HCT116 (cell line): ENCODE data around the gene CLN3. TPM values are rescaled to one million over a fixed set of nuclear protein-coding genes. Genes with fewer than 3 reads are reported as not detected.

ENCODE experiments used
- ATAC-seq: fragments of 200-7000 bp; cut with Tn5 transposase; 2 replicates; pipeline ENCODE4 v1.9.1; 2020; ENCODE audit warnings: mild to moderate bottlenecking, moderate library complexity
- BruUV-seq: library from RNA; stranded (reverse); fragments of 400-500 nt; replicated peaks from 2 replicates; lab custom pipeline; 2021; lab: Mats Ljungman, UMichigan
- CTCF ChIA-PET: fragments of 300-600 bp; sonication (Branson Sonifier 250); formaldehyde crosslinking; loops from one replicate; lab custom pipeline; 2021; ENCODE audit warnings: antibody characterized with exemption; lab: Charles Lee
- POLR2A ChIA-PET: fragments of 300-600, 350-600 bp; sonication (Branson Sonifier 250); formaldehyde crosslinking; loops from one replicate; lab custom pipeline; 2021; ENCODE audit warnings: antibody characterized with exemption; lab: Charles Lee
- RAD21 ChIA-PET, 2 experiments: fragments of 300-600 bp; sonication (Branson Sonifier 250); formaldehyde crosslinking; loops; one replicate each; lab custom pipeline; 2023; ENCODE audit warnings: low total read pairs in 2 of 2; ENCODE audit not compliant: uncharacterized antibody in 2 of 2, unreplicated experiment in 2 of 2, low non-redundant PET in 1 of 2; lab: Charles Lee
- DNase-seq: peaks from one replicate; pipeline ENCODE4 v3.0.0-alpha.2; 2010; ENCODE audit warnings: low read depth, low spot score
- H2AFZ ChIP-seq: fragments of 200-600 bp; shearing (Covaris generic), sonication (generic); 2 replicates; pipeline ENCODE4 v1.6.1; 2017; ENCODE audit warnings: low read depth, mixed run types, mixed read lengths, antibody characterized with exemption, low read length; ENCODE audit not compliant: poor library complexity, severe bottlenecking
- H3K27ac ChIP-seq: 2 replicates; pipeline ENCODE4 v1.5.1; 2012; ENCODE audit warnings: low read depth, low read length
- H3K27me3 ChIP-seq: fragments of 200-600 bp; sonication (generic); 2 replicates; pipeline ENCODE4 v1.6.1; 2016; ENCODE audit warnings: mixed run types, low read length, mixed read lengths; ENCODE audit not compliant: insufficient read depth
- H3K36me3 ChIP-seq, 2 experiments: fragments of 200-500 bp in 1 of 2; fragments of 200-600 bp in 1 of 2; sonication (Bioruptor generic) in 1 of 2; sonication (generic) in 1 of 2; 2 replicates each; pipeline versions ENCODE4 v1.5.1 to v1.6.1; 2014 to 2016; ENCODE audit warnings: low read length in 2 of 2, inconsistent platforms in 1 of 2, mixed read lengths in 1 of 2, mixed run types in 1 of 2; ENCODE audit not compliant: insufficient read depth in 2 of 2, control insufficient read depth in 1 of 2
- H3K4me1 ChIP-seq, 2 experiments: fragments of 200-600 bp in 1 of 2; sonication (generic) in 1 of 2; 2 replicates each; pipeline versions ENCODE4 v1.5.1 to v1.6.1; 2012 to 2017; ENCODE audit warnings: low read length in 2 of 2, inconsistent platforms in 1 of 2, mild to moderate bottlenecking in 1 of 2, mixed read lengths in 1 of 2, mixed run types in 1 of 2, moderate library complexity in 1 of 2; ENCODE audit not compliant: insufficient read depth in 2 of 2, control insufficient read depth in 1 of 2
- H3K4me2 ChIP-seq: fragments of 200-600 bp; sonication (generic); 2 replicates; pipeline ENCODE4 v1.6.1; 2017; ENCODE audit warnings: mixed run types, low read length, mixed read lengths
- H3K4me3 ChIP-seq, 2 experiments: fragments of 200-600 bp in 1 of 2; sonication (generic) in 1 of 2; replicated peaks in 1 of 2; 2 replicates each; pipeline ENCODE4 v1.5.1; 2011 to 2016; ENCODE audit warnings: low read length in 2 of 2, control low read depth in 1 of 2, low read depth in 1 of 2, mild to moderate bottlenecking in 1 of 2, mixed read lengths in 1 of 2, mixed run types in 1 of 2
- H3K79me2 ChIP-seq: fragments of 200-600 bp; sonication (generic); 2 replicates; pipeline ENCODE4 v1.6.1; 2017; ENCODE audit warnings: mild to moderate bottlenecking, mixed run types, low read length, moderate library complexity, mixed read lengths; ENCODE audit not compliant: insufficient read depth
- H3K9ac ChIP-seq: fragments of 200-600 bp; sonication (generic); 2 replicates; pipeline ENCODE4 v1.6.1; 2016; ENCODE audit warnings: low read length, mixed read lengths
- H3K9me2 ChIP-seq: fragments of 200-600 bp; sonication (generic), shearing (Covaris generic); 2 replicates; pipeline ENCODE4 v1.6.1; 2017; ENCODE audit warnings: mixed run types, mild to moderate bottlenecking, moderate library complexity; ENCODE audit not compliant: insufficient read depth
- H3K9me3 ChIP-seq, 2 experiments: fragments of 200-500 bp in 1 of 2; fragments of 200-600 bp in 1 of 2; sonication (Bioruptor generic) in 1 of 2; sonication (generic) in 1 of 2; 2 replicates each; pipeline ENCODE4 v1.6.1; 2014 to 2017; ENCODE audit warnings: low read length in 2 of 2, mixed read lengths in 2 of 2, inconsistent platforms in 1 of 2, low read depth in 1 of 2, mild to moderate bottlenecking in 1 of 2, mixed run types in 1 of 2, moderate library complexity in 1 of 2; ENCODE audit not compliant: control insufficient read depth in 1 of 2, insufficient read depth in 1 of 2
- H4K20me1 ChIP-seq: fragments of 200-600 bp; sonication (generic), shearing (Covaris generic); 2 replicates; pipeline ENCODE4 v1.6.1; 2017; ENCODE audit warnings: mixed run types, mild to moderate bottlenecking, moderate library complexity; ENCODE audit not compliant: insufficient read depth
- CTCF ChIP-seq, 3 experiments: fragments of 200-600 bp in 1 of 3; sonication (generic) in 1 of 3; IDR thresholded peaks in 2 of 3; conservative IDR thresholded peaks in 1 of 3; 2 replicates each; pipeline ENCODE4 v1.5.1; 2012 to 2017; ENCODE audit warnings: low read depth in 2 of 3, low read length in 2 of 3, antibody characterized with exemption in 1 of 3, borderline replicate concordance in 1 of 3, control low read depth in 1 of 3, mild to moderate bottlenecking in 1 of 3, mixed read lengths in 1 of 3, mixed run types in 1 of 3, moderate library complexity in 1 of 3; ENCODE audit not compliant: insufficient read depth in 1 of 3
- POLR2A ChIP-seq: IDR thresholded peaks from 2 replicates; pipeline ENCODE4 v1.7.0; 2011; ENCODE audit warnings: borderline replicate concordance; ENCODE audit not compliant: insufficient read depth, insufficient read length; ENCODE audit errors: extremely low read depth
- REST ChIP-seq: IDR thresholded peaks from 2 replicates; pipeline ENCODE4 v1.6.1; 2012; ENCODE audit warnings: low read depth
- SIN3A ChIP-seq: IDR thresholded peaks from 2 replicates; pipeline ENCODE4 v1.6.1; 2012; ENCODE audit warnings: low read depth
- ZFX ChIP-seq: fragments of 450-650 bp; IDR thresholded peaks from 2 replicates; pipeline ENCODE4 v1.6.1; 2017
- intact Hi-C: fragments of 100-400 bp; cut with micrococcal nuclease; formaldehyde crosslinking; loops from 2 replicates; pipeline ENCODE4 v1.10.0; 2022
- total RNA-seq: library from RNA; stranded (reverse); gene quantifications from one replicate; pipeline ENCODE4 v1.2.1, GENCODE V29; 2021; ENCODE audit not compliant: unreplicated experiment

The CLN3 gene
- total RNA-seq, 1 experiment from 2014 or later, result 19.9 TPM

GRCh38 chr16:28491230-28491969, 474 bp downstream of the CLN3 start:
- H4K20me1 ChIP-seq, result no peaks in the 10 kb centered on the region
- POLR2A ChIA-PET, result no interaction called here
- H3K9ac ChIP-seq, result peak overlapping the region; percentile 81
- H3K4me3 ChIP-seq, result peak overlapping the region; percentile 92 to 99
- H3K27ac ChIP-seq, result peak overlapping the region; percentile 75
- H2AFZ ChIP-seq, result peak overlapping the region; percentile 100
- CTCF ChIA-PET, result interaction anchor here (0.7 to 0.9 kb wide), 2 partner anchors 119 to 437 kb away, joined by 3 to 5 read pairs; partner anchors contain the start of gene SULT1A1
- DNase-seq (no peak), ATAC-seq (peak; percentile 62)
- H3K9me2 ChIP-seq, result no peaks in the 10 kb centered on the region
- peaks cover 0 to 4% of the 10 kb centered on the region in 2 experiments; a peak in 2 of 4 replicates for H3K36me3 ChIP-seq
- H3K79me2 ChIP-seq, result peaks cover 4% of the 10 kb centered on the region; the same call in 1 of the 2 replicates
- peaks cover 0 to 12% of the 10 kb centered on the region in 2 experiments; a peak in 2 of 4 replicates for H3K4me1 ChIP-seq
- TF ChIP-seq ZFX (no peak), CTCF (IDR thresholded peaks at IDR 0.05 in 2 of 3, conservative IDR thresholded peaks at IDR 0.05 in 1 of 3; ENCODE audit: borderline replicate concordance in 1 of 3, insufficient read depth in 1 of 3, low read depth in 2 of 3, low read length in 2 of 3) (peak in 1 of 3 experiments; percentile 13; a peak in 2 of 6 replicates), POLR2A (no peak), SIN3A (no peak), REST (no peak)
- H3K9me3 ChIP-seq, result no peaks in the 10 kb centered on the region
- intact Hi-C loops, result no loop called here
- no peaks in the 10 kb centered on the region for H3K27me3 ChIP-seq
- no TSS peak for BruUV-seq
- RAD21 ChIA-PET, result no interaction called here
- H3K4me2 ChIP-seq, result peak overlapping the region; percentile 96
